GM12874 (cell line): ENCODE data around the gene L1CAM.

Source experiments
- TF ChIP-seq, protein P1 (sequence below): IDR thresholded peaks from 2 replicates; pipeline ENCODE4 v1.5.1; 2011; ENCODE audit warnings: low read depth, mild to moderate bottlenecking, control low read depth, low read length, moderate library complexity; ENCODE audit not compliant: insufficient read depth

The L1CAM gene

DNA sequence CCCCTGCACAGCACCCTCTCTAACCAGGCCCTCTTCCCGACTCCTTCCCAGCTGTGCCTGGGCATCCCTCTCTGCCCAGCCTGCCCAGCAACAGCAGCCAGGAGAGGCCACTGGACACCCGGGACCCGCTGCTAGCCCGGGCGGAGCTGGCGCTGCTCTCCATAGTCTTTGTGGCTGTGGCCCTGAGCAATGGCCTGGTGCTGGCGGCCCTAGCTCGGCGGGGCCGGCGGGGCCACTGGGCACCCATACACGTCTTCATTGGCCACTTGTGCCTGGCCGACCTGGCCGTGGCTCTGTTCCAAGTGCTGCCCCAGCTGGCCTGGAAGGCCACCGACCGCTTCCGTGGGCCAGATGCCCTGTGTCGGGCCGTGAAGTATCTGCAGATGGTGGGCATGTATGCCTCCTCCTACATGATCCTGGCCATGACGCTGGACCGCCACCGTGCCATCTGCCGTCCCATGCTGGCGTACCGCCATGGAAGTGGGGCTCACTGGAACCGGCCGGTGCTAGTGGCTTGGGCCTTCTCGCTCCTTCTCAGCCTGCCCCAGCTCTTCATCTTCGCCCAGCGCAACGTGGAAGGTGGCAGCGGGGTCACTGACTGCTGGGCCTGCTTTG is 19.6 kb upstream of the L1CAM start:
- TF ChIP-seq, protein P1, sequence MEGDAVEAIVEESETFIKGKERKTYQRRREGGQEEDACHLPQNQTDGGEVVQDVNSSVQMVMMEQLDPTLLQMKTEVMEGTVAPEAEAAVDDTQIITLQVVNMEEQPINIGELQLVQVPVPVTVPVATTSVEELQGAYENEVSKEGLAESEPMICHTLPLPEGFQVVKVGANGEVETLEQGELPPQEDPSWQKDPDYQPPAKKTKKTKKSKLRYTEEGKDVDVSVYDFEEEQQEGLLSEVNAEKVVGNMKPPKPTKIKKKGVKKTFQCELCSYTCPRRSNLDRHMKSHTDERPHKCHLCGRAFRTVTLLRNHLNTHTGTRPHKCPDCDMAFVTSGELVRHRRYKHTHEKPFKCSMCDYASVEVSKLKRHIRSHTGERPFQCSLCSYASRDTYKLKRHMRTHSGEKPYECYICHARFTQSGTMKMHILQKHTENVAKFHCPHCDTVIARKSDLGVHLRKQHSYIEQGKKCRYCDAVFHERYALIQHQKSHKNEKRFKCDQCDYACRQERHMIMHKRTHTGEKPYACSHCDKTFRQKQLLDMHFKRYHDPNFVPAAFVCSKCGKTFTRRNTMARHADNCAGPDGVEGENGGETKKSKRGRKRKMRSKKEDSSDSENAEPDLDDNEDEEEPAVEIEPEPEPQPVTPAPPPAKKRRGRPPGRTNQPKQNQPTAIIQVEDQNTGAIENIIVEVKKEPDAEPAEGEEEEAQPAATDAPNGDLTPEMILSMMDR, result no peak

DNA sequence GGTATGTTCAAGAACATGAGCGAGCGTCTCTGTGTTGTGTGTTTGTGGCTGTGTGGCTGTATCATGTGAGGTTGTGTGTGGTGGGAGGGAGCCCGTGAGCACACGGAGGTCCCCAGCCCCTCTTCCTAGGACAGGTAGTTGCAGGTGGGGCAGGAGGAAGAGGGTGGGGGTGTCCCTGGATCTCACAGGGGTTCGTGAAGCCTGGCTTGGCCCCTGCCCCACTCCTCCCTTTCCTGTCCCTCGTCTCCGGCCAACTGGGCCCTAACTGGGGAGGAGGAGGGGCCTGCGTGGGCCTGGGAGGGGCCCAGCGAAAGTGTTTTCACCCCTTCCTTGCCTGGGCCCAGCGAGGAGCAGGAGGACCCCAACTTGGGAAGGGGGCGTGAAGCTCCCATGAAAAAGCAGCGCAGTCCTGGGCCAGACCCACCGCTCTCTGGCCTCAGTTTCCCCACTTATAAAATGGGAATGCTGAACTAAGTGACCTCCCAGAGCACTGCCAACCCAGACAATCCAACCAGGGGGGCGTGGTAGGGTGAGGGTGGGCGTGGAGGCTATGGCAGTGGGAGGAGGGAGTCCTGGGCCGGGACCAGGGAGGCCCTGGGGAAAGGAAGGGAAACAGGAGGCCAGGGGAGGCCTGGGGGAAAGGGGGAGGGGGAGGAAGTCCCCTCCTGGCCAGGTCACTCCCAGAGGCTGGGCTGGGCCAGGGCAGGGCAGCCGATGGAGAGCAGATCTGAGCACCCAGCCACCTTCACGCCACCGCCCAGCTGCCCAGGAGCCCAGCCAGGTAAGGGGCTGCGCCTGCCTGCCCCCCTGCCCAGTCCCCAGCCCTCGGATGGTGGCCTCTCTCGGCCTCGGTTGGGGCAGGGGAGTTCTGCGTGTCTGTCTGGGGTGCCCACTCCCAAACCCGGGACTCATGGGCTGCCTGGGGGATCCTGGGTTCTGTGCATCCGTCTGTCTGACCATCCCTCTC is 18.3 kb upstream of the L1CAM start, which contains the start of gene AVPR2:
AVPR2 (plus strand) TSS at position 683 of the 967 bp plus-strand sequence. CDS start 473 bp downstream, outside the sequence.
- TF ChIP-seq, protein P1, result no peak

DNA sequence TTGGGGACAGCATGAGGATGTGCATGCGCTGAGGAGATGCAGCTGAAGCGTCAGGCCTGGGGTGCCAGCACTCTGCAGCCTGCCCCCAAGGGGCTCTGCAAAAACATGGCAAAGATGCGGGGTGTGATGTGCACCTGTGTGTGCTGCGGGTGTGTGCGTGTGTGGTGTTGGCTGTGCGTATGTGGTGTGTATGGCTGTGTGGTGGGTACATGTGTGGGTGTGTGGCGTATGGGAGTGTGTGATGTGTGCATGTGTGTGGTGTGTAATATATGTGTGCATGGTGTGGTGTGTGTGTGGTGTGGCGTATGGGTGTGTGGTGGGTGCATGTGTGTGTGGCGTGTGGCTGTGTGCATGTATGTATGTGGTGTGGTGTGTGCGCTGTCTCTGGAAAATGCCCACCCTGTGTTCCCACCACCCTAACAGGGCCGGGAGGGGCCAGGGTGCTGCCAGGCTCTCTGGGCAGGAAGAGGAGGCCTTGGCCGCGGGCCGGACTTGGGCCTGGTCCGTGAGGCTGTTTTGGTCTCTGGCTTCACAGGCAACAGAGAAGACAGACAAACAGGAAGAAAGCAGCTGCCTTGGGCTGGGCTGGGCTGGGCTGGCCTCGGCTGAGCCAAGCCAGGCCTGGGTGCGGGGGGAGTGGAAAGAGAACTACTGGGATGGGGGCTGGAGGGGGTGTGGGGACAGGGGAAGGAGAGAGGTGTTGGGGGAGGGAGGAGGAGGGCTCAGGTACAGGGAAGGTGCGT is 17.4 kb upstream of the L1CAM start:
- TF ChIP-seq, protein P1, result no peak

DNA sequence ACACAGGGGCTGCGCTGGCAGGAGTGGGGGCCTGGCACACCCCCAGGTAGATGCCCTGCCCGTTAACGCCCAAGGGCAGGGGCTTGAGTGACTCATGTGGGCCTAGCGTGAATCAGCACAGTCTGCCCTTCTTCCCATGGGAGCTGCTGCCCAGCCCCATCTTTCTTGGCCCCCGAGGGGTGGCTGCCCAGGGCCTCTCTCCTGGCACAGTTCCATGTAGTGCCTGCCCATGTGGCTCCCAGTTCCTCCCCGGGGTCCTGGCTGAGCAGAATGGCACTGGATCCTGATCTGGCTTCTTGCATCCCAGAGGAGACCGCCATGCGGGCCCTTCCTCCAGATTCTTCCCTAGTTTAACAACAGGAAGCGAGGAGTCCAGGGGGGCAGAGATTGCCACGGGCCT is 16.4 kb upstream of the L1CAM start:
- TF ChIP-seq, protein P1, result no peak

DNA sequence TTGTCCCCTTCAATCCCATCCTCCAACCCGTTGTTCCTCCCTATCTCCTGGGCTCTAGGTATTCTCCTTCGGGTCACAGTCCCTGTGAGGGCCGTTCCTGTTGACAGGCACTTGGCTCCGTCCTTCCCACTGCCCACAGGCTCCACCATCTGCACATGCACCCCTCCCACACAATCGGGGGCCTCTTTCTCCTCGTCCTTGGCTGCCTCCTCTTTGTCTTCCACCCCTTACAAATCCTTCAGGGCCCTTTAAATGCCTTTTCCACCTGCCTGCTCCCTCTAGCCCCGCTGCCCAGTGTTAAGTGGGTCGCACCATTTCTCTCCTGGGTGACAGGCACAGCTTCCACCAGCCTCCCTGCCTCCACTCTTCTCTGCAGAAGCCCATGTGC is 15.8 kb upstream of the L1CAM start:
- TF ChIP-seq, protein P1, result no peak

DNA sequence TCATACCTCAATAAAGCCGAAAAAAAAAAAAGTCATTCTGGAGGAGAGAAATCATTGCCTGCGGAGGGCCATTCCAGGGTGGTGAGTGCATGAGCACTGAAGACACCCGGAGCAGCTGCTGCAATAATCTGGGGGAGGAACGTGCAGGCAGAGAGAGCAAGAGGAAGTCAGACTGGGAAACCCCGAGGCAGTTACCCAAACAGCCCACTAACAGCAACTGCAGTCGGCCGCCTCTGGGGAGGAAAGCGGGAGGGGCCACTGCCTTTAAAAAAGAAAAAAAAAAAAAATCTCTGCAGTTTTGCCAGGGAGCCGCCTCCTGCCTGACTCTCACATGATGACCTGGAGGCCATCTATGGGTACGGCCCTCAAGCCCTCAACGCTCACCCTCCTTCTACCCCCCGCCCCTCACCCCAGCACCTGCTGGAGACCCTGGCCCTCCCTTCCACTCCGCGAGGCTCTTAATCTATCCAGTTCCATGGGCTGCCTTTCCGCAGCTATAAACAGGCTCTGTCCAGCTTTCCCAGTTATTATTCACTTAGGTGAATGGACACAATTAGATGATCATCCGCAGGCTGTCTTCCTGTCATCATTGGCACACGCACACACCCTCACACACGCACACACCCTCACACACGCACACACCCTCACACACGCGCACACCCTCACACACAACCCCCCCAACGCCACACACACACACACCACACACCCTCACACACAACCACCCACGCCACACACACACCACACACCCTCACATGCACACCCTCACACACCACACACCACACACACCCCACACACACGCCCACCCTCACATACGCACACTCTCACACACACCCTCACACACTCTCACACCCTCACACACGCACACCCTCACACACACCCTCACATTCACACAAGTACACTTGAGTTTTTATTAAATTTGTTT is 15.1 kb upstream of the L1CAM start:
- TF ChIP-seq, protein P1, result no peak
